ENCODE measurements around the gene RYR2.
"Not testable (repeated sequence)": the region's sequence is repeated elsewhere in the genome, so short reads cannot be mapped to it uniquely, and the experiment has no call there.

Gene RYR2

GRCh38 chr1:237583756-237584155 is 541.8 kb downstream of the RYR2 start:
- DNase-seq = no peak

DNA sequence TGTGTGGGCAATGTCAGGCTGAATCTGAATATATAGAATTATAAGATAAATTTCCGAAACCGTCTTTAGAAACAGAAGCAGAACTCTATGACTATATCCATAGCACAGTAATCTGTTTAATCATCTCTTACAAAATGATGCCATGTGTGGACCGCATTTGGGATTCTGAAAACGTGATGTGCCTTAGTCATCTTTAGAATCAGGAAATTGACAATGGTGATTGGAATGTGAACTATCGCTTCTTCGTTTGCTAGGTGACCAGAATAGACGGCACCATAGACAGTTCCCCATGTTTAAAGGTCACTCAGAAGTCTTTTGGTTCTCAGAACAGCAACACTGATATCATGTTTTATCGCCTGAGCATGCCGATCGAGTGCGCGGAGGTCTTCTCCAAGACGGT is 548.4 kb downstream of the RYR2 start:
- DNase-seq = no peak

GRCh38 chr1:237591353-237591752 is 549.4 kb downstream of the RYR2 start:
- DNase-seq = no peak

DNA sequence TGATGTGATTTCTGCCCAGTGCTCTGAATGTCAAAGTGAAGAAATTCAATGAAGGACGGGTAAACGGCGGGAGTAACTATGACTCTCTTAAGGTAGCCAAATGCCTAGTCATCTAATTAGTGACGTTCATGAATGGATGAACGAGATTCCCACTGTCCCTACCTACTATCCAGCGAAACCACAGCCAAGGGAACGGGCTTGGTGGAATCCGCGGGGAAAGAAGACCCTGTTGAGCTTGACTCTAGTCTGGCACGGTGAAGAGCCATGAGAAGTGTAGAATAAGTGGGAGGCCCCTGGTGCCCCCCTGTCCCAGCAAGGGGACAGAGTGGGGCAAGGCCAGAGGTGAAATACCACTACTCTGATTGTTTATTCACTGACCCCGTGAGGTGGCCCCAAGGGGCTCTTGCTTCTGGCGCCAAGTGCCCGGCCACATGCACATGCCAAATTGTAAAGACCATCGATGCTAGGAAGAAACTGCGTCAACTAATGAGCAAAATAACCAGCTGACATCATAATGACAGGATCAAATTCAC is 561.1 kb downstream of the RYR2 start:
- DNase-seq = not testable (repeated sequence)

- no peak for DNase-seq
Observed at GRCh38 chr1:237608433-237608832, 566.4 kb downstream of the RYR2 start.

DNA sequence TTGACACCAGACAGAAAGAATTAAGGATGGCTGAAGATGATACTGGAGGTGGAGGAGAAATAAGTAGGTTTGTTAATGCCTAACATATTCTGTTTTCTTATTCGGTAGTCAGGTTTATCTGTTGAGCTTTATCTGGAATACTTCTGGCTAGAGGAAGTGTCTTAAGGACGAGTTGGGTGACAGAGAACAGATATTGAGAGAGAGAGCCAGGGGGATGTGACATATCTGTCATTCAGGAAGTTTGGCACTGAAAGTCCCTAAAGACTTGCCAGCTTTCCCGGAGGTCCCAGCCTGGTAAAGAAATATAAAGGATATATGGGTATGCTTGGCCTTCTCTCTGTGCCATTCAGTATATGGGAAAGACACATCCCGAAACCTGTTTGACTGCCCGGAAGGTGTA is 568.2 kb downstream of the RYR2 start:
- DNase-seq = no peak

DNA sequence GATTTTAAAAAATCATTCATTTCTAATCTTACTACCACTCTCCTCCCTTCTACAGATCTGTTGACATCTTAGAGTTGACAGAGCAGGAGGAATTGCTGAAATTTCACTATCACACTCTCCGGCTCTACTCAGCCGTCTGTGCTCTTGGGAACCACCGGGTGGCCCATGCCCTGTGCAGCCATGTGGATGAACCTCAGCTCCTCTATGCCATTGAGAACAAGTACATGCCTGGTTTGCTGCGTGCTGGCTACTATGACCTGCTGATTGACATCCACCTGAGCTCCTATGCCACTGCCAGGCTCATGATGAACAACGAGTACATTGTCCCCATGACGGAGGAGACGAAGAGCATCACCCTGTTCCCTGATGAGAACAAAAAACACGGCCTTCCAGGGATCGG is 572.0 kb downstream of the RYR2 start:
- no peak for DNase-seq

- DNase-seq = no peak
Observed at GRCh38 chr1:237619553-237619952, 577.6 kb downstream of the RYR2 start.

DNA sequence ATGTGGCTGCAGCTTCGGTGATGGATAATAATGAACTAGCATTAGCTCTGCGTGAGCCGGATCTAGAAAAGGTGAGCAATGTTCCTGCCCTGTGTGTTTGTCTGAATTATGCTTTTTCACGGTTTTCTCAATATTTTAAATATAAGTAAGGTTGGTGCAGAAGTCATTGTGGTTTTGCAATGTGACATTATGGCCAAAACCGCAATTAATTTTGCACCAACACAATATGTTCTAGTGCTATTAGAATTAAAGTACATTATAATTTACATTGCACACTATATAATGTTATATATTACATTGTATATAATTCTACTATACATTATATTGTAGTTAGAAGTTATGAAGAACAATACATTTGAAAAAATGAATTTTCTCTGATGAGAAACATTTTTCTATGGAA is 592.9 kb downstream of the RYR2 start:
- DNase-seq = no peak

DNA sequence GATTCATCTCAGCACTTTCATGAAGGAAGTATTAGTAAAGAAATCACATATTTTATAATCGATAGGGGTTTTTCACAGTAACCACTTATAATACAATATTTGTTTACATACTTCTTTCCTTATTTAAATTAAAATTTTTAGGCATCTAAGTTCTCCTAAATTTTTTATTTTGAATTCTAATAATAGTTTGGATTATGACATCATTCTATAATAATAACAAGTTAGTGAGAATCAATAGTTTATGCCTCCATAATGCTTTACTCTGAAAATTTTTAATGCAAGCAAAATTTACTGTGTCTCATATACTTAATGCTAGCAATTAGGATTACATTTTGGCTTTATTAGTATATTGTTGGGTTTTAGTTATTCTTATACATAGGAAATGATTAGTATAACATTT is 596.6 kb downstream of the RYR2 start:
- no peak for DNase-seq

GRCh38 chr1:237640011-237640671 is 598.2 kb downstream of the RYR2 start:
- no peak for DNase-seq

DNA sequence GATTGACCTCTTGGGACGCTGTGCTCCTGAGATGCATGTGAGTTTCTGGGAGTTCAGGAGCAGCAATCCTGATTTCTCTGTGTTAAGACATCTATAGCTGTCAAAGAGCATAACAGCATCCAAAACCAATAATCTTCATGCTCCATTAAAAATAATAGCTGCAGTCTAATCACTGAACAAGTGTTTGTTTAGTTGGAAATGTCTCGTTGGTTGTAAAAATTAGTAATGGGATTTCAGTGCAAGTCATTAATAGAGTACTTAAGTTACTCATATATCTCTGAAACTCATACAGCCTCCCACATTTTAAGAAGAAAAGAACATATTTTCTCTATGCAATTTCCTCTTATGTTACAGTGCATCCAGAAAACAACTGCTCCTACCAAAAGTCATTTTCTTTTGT is 599.0 kb downstream of the RYR2 start:
- DNase-seq = no peak

GRCh38 chr1:237650809-237651208 is 608.8 kb downstream of the RYR2 start:
- no peak for DNase-seq

DNA sequence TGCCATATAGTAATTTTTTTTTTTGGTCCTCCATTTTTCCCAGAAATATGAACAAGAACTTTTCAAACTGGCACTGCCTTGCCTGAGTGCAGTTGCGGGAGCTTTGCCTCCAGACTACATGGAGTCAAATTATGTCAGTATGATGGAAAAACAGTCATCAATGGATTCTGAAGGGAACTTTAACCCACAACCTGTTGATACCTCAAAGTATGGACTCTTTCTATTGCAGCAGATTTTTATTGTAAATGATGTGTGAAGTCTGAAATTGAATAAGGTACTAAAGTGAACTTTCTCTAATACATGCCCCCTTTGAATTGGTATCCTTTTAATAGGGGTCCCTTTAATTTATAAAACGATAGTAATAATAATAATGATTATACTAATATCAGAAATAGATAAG is 613.8 kb downstream of the RYR2 start:
- no peak for DNase-seq

- DNase-seq = no peak
Observed at GRCh38 chr1:237664348-237664747, 622.4 kb downstream of the RYR2 start.

DNA sequence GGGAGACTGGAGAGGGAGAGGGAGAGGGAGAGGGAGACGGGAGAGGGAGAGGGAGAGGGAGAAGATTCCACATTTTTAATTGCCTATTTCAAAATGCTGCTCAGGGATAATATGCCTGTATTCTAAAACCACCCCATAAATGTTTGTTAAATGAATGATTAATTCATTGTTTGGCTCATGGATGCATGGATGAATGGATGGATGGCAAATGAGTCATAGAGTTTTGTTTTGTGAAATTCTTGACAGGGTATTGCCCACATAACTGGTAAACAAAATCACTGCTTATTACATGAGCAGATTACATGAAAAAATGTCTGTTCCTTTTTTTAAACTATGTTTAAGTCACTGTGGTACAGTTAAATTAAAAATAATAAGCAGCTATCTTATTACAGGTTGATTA is 628.3 kb downstream of the RYR2 start:
- DNase-seq = no peak

DNA sequence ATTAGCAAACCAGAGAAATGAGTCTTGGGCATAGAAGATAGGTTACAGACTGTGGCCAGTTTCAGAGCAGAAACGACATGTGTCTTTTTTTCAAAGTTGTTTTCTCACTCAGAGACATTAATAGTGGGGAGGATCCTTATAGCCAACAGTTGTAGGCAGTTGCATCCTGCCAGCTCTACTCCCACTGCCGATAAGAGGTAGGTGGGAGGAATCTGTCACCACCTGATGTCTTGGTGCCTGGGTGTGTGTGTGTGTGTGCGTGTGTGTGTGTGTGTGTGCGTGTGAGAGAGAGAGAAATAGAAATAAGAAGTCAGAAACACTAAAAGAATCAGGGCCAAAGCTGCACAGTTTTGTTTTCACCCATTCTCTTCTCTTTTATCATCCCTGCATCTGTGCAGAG is 629.3 kb downstream of the RYR2 start:
- no peak for DNase-seq

- no peak for DNase-seq
Observed at GRCh38 chr1:237671935-237672334, 630.0 kb downstream of the RYR2 start.

DNA sequence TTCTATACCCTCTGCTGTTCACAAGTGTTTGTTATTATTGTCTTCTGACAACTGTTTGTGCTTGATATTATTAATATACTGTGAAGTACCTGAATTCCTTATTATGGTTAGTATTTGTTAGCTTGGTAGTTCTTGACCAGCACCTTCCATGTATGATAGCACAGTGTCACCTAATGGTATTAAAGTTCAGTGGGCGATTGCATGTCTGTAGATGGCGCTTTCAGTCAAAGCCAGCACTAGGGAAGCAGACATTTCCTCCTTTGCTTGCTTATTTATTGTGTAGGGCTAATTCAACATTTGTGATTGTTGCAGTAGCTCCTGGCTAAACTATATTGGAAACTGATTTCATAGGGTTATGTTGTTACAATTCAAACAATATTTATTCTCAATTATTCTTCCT is 630.8 kb downstream of the RYR2 start:
- DNase-seq = no peak

DNA sequence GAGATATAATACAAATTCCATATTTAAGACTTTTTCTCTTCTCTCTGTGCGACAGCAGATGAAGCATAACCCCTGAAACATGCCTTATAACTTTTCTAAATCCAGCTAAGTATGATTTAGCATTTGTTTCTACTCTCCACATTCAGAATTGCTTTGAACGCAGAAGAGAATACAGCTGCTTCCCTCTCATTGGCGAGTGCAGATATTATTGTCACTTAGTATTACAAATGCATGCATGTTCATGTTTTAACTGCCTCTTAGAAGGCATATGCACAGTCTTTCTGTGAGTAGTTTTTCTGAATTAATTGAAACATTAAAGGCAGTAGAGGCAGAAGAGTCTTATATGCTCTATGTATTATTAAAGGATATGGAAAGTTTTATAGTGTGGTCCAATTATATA is 631.6 kb downstream of the RYR2 start:
- DNase-seq = no peak

GRCh38 chr1:237677979-237678378 is 636.0 kb downstream of the RYR2 start:
- no peak for DNase-seq

GRCh38 chr1:237679687-237680086 is 637.7 kb downstream of the RYR2 start:
- no peak for DNase-seq

- DNase-seq = no peak
Observed at GRCh38 chr1:237681210-237681609, 639.2 kb downstream of the RYR2 start.

DNA sequence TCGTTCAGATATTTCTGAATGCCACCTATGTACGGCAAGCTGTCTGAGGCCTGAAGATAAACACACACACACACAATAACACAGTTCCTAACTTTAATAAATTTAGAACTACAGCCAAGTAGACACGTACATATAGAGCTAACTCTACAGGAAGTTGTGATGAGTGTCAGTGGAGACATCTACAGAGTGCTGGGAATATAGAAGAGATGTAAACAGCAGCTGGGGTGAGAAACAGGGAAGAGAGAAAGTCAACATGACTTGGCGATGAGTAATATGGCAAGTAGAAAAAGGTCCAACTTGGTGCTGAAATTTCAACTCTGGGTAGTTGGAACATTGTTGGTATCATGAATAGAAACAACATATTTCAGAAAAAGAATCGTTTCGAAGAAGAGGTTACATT is 642.3 kb downstream of the RYR2 start:
- DNase-seq = no peak

DNA sequence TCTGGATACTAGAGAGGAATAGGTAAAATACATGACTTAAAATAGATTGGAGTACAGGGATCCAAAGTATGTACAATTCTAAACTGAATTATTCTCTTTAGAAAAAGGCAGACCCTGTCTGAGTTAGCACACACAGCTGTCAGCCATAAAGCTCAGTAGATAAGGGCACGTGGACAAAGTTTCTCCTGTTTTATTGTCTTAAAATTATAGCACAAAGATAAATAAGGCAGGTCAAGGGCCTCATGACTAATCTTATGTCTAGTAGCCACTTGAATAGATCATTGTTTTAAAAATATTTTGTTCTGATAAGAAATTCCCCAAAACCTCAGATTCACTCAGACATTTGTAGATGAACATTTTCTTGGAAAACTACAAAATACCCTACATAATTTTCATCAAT is 643.6 kb downstream of the RYR2 start:
- no peak for DNase-seq

Measured in T1000 (cell line).